Memory B cell (primary cell): ENCODE data around the gene POMP.

Experiments
- ATAC-seq: fragments of 150-1000 bp; cut with Tn5 transposase; 2 replicates; pipeline ENCODE4 v1.10.0; 2021; ENCODE audit warnings: low read depth, mild to moderate bottlenecking, moderate library complexity
- DNase-seq, 2 donors: peaks; one replicate each; pipeline ENCODE4 v3.0.0; 2022; ENCODE audit warnings: low spot score in 2 of 2
- H3K27ac Mint-ChIP-seq: one replicate; pipeline ENCODE4 v1.8.0; 2022; ENCODE audit warnings: mild to moderate bottlenecking, moderate library complexity, mixed read lengths
- H3K27me3 Mint-ChIP-seq: one replicate; pipeline ENCODE4 v1.8.0; 2022; ENCODE audit warnings: mixed read lengths
- H3K36me3 Mint-ChIP-seq: one replicate; pipeline ENCODE4 v1.8.0; 2022; ENCODE audit warnings: mild to moderate bottlenecking, mixed read lengths
- H3K4me1 Mint-ChIP-seq: one replicate; pipeline ENCODE4 v1.8.0; 2022; ENCODE audit warnings: mixed read lengths
- H3K4me3 Mint-ChIP-seq: one replicate; pipeline ENCODE4 v1.8.0; 2022; ENCODE audit warnings: mild to moderate bottlenecking, moderate library complexity, mixed read lengths
- H3K9me3 Mint-ChIP-seq: one replicate; pipeline ENCODE4 v1.8.0; 2022; ENCODE audit warnings: mixed read lengths

The POMP gene

GRCh38 chr13:28719227-28720055 lies 60.5 kb downstream of the POMP start:
- peak overlapping the region; percentile 96 for H3K4me3 Mint-ChIP-seq
- ATAC-seq = no peak
- no peak for DNase-seq
- H3K9me3 Mint-ChIP-seq = no peaks in the 10 kb centered on the region
- peaks cover under 1% of the 10 kb centered on the region for H3K27me3 Mint-ChIP-seq
- no peaks in the 10 kb centered on the region for H3K36me3 Mint-ChIP-seq
- peak overlapping the region; percentile 93 for H3K27ac Mint-ChIP-seq
- peaks cover 18% of the 10 kb centered on the region for H3K4me1 Mint-ChIP-seq

GRCh38 chr13:28723806-28724205 lies 64.9 kb downstream of the POMP start:
- DNase-seq (no peak), ATAC-seq (no peak)
- no peak overlapping the region for H3K27ac Mint-ChIP-seq
- H3K9me3 Mint-ChIP-seq = no peaks in the 10 kb centered on the region
- H3K27me3 Mint-ChIP-seq = peaks cover 11% of the 10 kb centered on the region
- no peak overlapping the region for H3K4me3 Mint-ChIP-seq
- no peaks in the 10 kb centered on the region for H3K36me3 Mint-ChIP-seq
- peaks cover 7% of the 10 kb centered on the region for H3K4me1 Mint-ChIP-seq

GRCh38 chr13:28725046-28725610 lies 66.2 kb downstream of the POMP start:
- Mint-ChIP-seq H3K4me1 (no peaks in the 10 kb centered on the region), H3K27me3 (peaks cover 11% of the 10 kb centered on the region), H3K27ac (no peak overlapping the region), H3K36me3 (no peaks in the 10 kb centered on the region), H3K4me3 (no peak overlapping the region), H3K9me3 (no peaks in the 10 kb centered on the region)
- DNase-seq (no peak), ATAC-seq (no peak)
